ENCODE results near the gene ACVRL1. TPM values are rescaled to one million over a fixed set of nuclear protein-coding genes. Genes with fewer than 3 reads are reported as not detected.

ACVRL1 gene
- total RNA-seq, 1 experiment from 2014 or later, result 0.36 TPM

GRCh38 chr12:51896236-51896635, 11.1 kb upstream of the ACVRL1 start:
- Histone ChIP-seq H3K36me3 (ENCODE audit: control insufficient read depth, insufficient read depth, low read length) (no peaks in the 10 kb centered on the region), H3K4me1 (ENCODE audit: control insufficient read depth, insufficient read depth, low read length) (no peaks in the 10 kb centered on the region), H3K27ac (ENCODE audit: low read length) (no peak overlapping the region), H3K27me3 (ENCODE audit: control insufficient read depth, insufficient read depth, low read length) (no peaks in the 10 kb centered on the region), H3K9me3 (ENCODE audit: control insufficient read depth, insufficient read depth, low read depth, low read length) (no peaks in the 10 kb centered on the region), H3K4me3 (ENCODE audit: low read depth in 2 of 2, low read length in 2 of 2) (no peak overlapping the region)
- ChIA-PET POLR2A (no interaction called here), CTCF (no interaction called here)
- ATAC-seq (no peak), DNase-seq (ENCODE audit: low read depth, low spot score) (no peak)
- no TSS peak for BruUV-seq (replicated peaks)
- TF ChIP-seq REST (IDR thresholded peaks at IDR 0.05; ENCODE audit: insufficient read depth in 1 of 2, low read depth in 2 of 2, low read length in 1 of 2) (no peak), POLR2AphosphoS5 (IDR thresholded peaks at IDR 0.05; ENCODE audit: low read depth, low read length) (no peak), TCF7L2 (IDR thresholded peaks at IDR 0.05; ENCODE audit: low read depth, low read length) (no peak), SIN3A (IDR thresholded peaks at IDR 0.05; ENCODE audit: borderline replicate concordance, insufficient read depth, low read depth, low read length) (no peak)
- TF ChIP-seq, protein P1, sequence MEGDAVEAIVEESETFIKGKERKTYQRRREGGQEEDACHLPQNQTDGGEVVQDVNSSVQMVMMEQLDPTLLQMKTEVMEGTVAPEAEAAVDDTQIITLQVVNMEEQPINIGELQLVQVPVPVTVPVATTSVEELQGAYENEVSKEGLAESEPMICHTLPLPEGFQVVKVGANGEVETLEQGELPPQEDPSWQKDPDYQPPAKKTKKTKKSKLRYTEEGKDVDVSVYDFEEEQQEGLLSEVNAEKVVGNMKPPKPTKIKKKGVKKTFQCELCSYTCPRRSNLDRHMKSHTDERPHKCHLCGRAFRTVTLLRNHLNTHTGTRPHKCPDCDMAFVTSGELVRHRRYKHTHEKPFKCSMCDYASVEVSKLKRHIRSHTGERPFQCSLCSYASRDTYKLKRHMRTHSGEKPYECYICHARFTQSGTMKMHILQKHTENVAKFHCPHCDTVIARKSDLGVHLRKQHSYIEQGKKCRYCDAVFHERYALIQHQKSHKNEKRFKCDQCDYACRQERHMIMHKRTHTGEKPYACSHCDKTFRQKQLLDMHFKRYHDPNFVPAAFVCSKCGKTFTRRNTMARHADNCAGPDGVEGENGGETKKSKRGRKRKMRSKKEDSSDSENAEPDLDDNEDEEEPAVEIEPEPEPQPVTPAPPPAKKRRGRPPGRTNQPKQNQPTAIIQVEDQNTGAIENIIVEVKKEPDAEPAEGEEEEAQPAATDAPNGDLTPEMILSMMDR (IDR thresholded peaks at IDR 0.05), result no peak
- intact Hi-C loops (cut with micrococcal nuclease; ENCODE audit: unreplicated experiment) (loop anchor here (5.0 kb wide), 1 partner anchor 86 kb away; no protein-coding TSS in a partner anchor), in situ Hi-C loops (cut with HindIII; ENCODE audit: low pct_unique_long_range_greater_than_20kb, low sequenced_read_pairs) (no loop called here)

DNA sequence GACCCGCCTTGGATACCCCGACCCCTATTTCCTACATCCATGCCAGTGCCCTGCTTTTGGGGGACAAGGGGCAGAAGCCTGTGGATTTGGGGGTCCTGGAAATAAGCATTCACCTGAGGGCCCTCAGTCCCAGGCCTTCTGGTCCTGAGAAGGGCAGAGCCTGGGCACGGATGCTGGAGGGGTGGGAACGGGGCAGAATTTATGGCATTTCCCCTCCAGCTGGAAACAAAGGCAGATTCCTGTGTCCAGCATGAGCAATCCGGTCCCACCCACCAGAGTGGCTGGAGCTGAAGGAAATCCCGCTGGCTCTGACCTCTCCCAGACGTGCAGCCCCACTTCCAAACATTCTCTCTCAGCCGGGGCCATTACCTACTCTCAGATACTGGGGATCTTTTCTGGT, 10.1 kb upstream of the ACVRL1 start:
- Histone ChIP-seq H3K27me3 (ENCODE audit: control insufficient read depth, insufficient read depth, low read length) (no peaks in the 10 kb centered on the region), H3K9me3 (ENCODE audit: control insufficient read depth, insufficient read depth, low read depth, low read length) (no peaks in the 10 kb centered on the region), H3K36me3 (ENCODE audit: control insufficient read depth, insufficient read depth, low read length) (no peaks in the 10 kb centered on the region), H3K4me1 (ENCODE audit: control insufficient read depth, insufficient read depth, low read length) (no peaks in the 10 kb centered on the region), H3K27ac (ENCODE audit: low read length) (no peak overlapping the region), H3K4me3 (ENCODE audit: low read depth in 2 of 2, low read length in 2 of 2) (no peak overlapping the region)
- DNase-seq (ENCODE audit: low read depth, low spot score) (no peak), ATAC-seq (no peak)
- BruUV-seq (replicated peaks), result no TSS peak
- ChIA-PET CTCF (no interaction called here), POLR2A (no interaction called here)
- in situ Hi-C loops (cut with HindIII; ENCODE audit: low pct_unique_long_range_greater_than_20kb, low sequenced_read_pairs) (no loop called here), intact Hi-C loops (cut with micrococcal nuclease; ENCODE audit: unreplicated experiment) (loop anchor here (5.0 kb wide), 1 partner anchor 85 kb away; no protein-coding TSS in a partner anchor)
- TF ChIP-seq REST (IDR thresholded peaks at IDR 0.05; ENCODE audit: insufficient read depth in 1 of 2, low read depth in 2 of 2, low read length in 1 of 2), result no peak
- TF ChIP-seq SIN3A (IDR thresholded peaks at IDR 0.05; ENCODE audit: borderline replicate concordance, insufficient read depth, low read depth, low read length), result no peak
- TF ChIP-seq TCF7L2 (IDR thresholded peaks at IDR 0.05; ENCODE audit: low read depth, low read length), result no peak

All from Panc1 (cell line).